GM12801 (cell line): ENCODE results near the gene SUN3.

Experiments
- CTCF ChIP-seq: IDR thresholded peaks from one replicate; pipeline ENCODE4 v1.5.1; 2011; ENCODE audit warnings: control low read depth; ENCODE audit not compliant: insufficient read length; ENCODE audit errors: extremely low read depth

SUN3 gene

GRCh38 chr7:47970761-47971160, 58.1 kb downstream of the SUN3 start:
- TF ChIP-seq CTCF, result no peak

GRCh38 chr7:47968847-47969774, 59.8 kb downstream of the SUN3 start:
- peak; percentile 65 for TF ChIP-seq CTCF

- TF ChIP-seq CTCF, result no peak
Measured at GRCh38 chr7:47967708-47968107, 61.2 kb downstream of the SUN3 start.

GRCh38 chr7:47967123-47967522, 61.8 kb downstream of the SUN3 start:
- no peak for TF ChIP-seq CTCF

- no peak for TF ChIP-seq CTCF
Measured at GRCh38 chr7:47965456-47965855, 63.5 kb downstream of the SUN3 start.

- no peak for TF ChIP-seq CTCF
Measured at GRCh38 chr7:47962262-47962661, 66.6 kb downstream of the SUN3 start.

GRCh38 chr7:47957156-47957555, 71.8 kb downstream of the SUN3 start:
- TF ChIP-seq CTCF, result no peak
